HG03342 (cell line): ENCODE results near the gene GPR173.

Experiments
- ATAC-seq: cut with Tn5 transposase; IDR thresholded peaks from one replicate; pipeline ENCODE4 v1.9.1; 2021; ENCODE audit warnings: mild to moderate bottlenecking, moderate library complexity; ENCODE audit not compliant: unreplicated experiment

The GPR173 gene

GRCh38 chrX:53065104-53065503, 16.5 kb downstream of the GPR173 start:
- ATAC-seq: no peak

- no peak for ATAC-seq
Measured at GRCh38 chrX:53071064-53071463, 22.5 kb downstream of the GPR173 start.

GRCh38 chrX:53071604-53072417, 23.2 kb downstream of the GPR173 start:
- ATAC-seq: peak; percentile 86

GRCh38 chrX:53072418-53073114, 24.0 kb downstream of the GPR173 start:
- no peak for ATAC-seq

GRCh38 chrX:53073115-53073586, 24.6 kb downstream of the GPR173 start:
- ATAC-seq: no peak

- no peak for ATAC-seq
Measured at GRCh38 chrX:53075011-53075410, 26.4 kb downstream of the GPR173 start.

- ATAC-seq: no peak
Measured at GRCh38 chrX:53076671-53077070, 28.1 kb downstream of the GPR173 start.

- ATAC-seq: no peak
Measured at GRCh38 chrX:53077207-53078197, 28.9 kb downstream of the GPR173 start.

- ATAC-seq: no peak
Measured at GRCh38 chrX:53078943-53079342, 30.4 kb downstream of the GPR173 start.

- no peak for ATAC-seq
Measured at GRCh38 chrX:53080628-53081580, 32.3 kb downstream of the GPR173 start.

- peak; percentile 93 for ATAC-seq
Measured at GRCh38 chrX:53081925-53082772, 33.6 kb downstream of the GPR173 start, which contains the start of gene TSPYL2. Gene TSPYL2 (plus strand): TSS chrX:53082367. CDS start chrX:53082499, 132 bp downstream.

- no peak for ATAC-seq
Measured at GRCh38 chrX:53082773-53083616, 34.4 kb downstream of the GPR173 start.

- no peak for ATAC-seq
Measured at GRCh38 chrX:53084043-53084570, 35.5 kb downstream of the GPR173 start.

GRCh38 chrX:53084863-53085262, 36.3 kb downstream of the GPR173 start:
- ATAC-seq: no peak

- ATAC-seq: no peak
Measured at GRCh38 chrX:53085661-53086229, 37.2 kb downstream of the GPR173 start.

- ATAC-seq: no peak
Measured at GRCh38 chrX:53086464-53086863, 37.9 kb downstream of the GPR173 start.

GRCh38 chrX:53087388-53087831, 38.8 kb downstream of the GPR173 start:
- ATAC-seq: no peak
